ENCODE results near the gene TCF4. TPM values are rescaled to one million over a fixed set of nuclear protein-coding genes. Genes with fewer than 3 reads are reported as not detected.
A peak's percentile ranks its signal among the peaks of the same experiment; 100 is the strongest.

The TCF4 gene
- polyA plus RNA-seq, 1 of the 3 experiments (the other 2 are of a cell fraction) = 39.1 TPM

DNA sequence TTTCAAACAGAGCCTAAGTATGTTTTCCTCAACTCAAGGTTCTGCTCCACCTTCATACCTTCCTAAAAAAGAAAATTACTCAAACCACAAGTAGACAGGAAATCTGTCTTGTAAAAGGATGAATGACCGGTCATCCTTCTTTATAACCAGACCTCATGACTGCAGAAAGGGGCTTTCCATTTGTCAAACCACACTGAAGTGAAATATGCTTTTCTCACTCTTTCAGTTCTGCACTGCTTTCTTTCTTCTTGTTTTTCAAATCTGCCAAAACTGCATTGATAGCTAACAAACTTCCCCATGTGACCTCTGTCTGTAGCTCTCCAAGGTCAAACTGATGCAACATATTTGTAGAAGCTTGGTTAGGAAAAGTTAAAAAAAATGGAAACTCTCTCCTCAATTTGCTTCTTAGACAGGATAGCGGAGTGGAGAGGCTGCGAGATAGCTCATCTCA, 319.8 kb downstream of the TCF4 start:
- TF ChIP-seq, protein P1, sequence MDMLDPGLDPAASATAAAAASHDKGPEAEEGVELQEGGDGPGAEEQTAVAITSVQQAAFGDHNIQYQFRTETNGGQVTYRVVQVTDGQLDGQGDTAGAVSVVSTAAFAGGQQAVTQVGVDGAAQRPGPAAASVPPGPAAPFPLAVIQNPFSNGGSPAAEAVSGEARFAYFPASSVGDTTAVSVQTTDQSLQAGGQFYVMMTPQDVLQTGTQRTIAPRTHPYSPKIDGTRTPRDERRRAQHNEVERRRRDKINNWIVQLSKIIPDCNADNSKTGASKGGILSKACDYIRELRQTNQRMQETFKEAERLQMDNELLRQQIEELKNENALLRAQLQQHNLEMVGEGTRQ (IDR thresholded peaks at IDR 0.05; ENCODE audit: borderline replicate concordance, low read depth, low read length) = no peak
- TF ChIP-seq NRF1 (IDR thresholded peaks at IDR 0.05; ENCODE audit: low read depth, low read length) (no peak), FOXJ3 (CRISPR knock-in tag; IDR thresholded peaks at IDR 0.05) (no peak), TCF12 (IDR thresholded peaks at IDR 0.05) (peak; percentile 51; the same call in 1 of the 2 replicates), JUND (IDR thresholded peaks at IDR 0.05) (0 out of 2 replicates have a peak, but pooled peaks have one; percentile 23), POLR2AphosphoS5 (IDR thresholded peaks at IDR 0.05; ENCODE audit: low read depth, low read length) (no peak), EP300 (IDR thresholded peaks at IDR 0.05; ENCODE audit: borderline replicate concordance in 1 of 2, low read depth in 1 of 2, low read length in 1 of 2) (peak; percentile 25 to 43; a peak in 2 of 4 replicates), FOXM1 (IDR thresholded peaks at IDR 0.05; ENCODE audit: low read depth) (no peak), MEF2A (IDR thresholded peaks at IDR 0.05; ENCODE audit: borderline replicate concordance, low read depth) (peak; percentile 67; the same call in 1 of the 2 replicates)
- TF ChIP-seq, protein P2, sequence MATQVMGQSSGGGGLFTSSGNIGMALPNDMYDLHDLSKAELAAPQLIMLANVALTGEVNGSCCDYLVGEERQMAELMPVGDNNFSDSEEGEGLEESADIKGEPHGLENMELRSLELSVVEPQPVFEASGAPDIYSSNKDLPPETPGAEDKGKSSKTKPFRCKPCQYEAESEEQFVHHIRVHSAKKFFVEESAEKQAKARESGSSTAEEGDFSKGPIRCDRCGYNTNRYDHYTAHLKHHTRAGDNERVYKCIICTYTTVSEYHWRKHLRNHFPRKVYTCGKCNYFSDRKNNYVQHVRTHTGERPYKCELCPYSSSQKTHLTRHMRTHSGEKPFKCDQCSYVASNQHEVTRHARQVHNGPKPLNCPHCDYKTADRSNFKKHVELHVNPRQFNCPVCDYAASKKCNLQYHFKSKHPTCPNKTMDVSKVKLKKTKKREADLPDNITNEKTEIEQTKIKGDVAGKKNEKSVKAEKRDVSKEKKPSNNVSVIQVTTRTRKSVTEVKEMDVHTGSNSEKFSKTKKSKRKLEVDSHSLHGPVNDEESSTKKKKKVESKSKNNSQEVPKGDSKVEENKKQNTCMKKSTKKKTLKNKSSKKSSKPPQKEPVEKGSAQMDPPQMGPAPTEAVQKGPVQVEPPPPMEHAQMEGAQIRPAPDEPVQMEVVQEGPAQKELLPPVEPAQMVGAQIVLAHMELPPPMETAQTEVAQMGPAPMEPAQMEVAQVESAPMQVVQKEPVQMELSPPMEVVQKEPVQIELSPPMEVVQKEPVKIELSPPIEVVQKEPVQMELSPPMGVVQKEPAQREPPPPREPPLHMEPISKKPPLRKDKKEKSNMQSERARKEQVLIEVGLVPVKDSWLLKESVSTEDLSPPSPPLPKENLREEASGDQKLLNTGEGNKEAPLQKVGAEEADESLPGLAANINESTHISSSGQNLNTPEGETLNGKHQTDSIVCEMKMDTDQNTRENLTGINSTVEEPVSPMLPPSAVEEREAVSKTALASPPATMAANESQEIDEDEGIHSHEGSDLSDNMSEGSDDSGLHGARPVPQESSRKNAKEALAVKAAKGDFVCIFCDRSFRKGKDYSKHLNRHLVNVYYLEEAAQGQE (IDR thresholded peaks at IDR 0.05; ENCODE audit: low read depth, low read length) = 0 out of 2 replicates have a peak, but pooled peaks have one; percentile 18
- TF ChIP-seq, protein P3, sequence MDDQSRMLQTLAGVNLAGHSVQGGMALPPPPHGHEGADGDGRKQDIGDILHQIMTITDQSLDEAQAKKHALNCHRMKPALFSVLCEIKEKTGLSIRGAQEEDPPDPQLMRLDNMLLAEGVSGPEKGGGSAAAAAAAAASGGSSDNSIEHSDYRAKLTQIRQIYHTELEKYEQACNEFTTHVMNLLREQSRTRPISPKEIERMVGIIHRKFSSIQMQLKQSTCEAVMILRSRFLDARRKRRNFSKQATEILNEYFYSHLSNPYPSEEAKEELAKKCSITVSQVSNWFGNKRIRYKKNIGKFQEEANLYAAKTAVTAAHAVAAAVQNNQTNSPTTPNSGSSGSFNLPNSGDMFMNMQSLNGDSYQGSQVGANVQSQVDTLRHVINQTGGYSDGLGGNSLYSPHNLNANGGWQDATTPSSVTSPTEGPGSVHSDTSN (IDR thresholded peaks at IDR 0.05) = peak; percentile 83
- 70% methylated on average over 3 of the region's 3 CpGs for WGBS (ENCODE audit: low lambda C conversion rate)
- Histone ChIP-seq H4K20me1 (ENCODE audit: insufficient read depth) (no peaks in the 10 kb centered on the region), H3K36me3 (replicated peaks in 1 of 2; ENCODE audit: control insufficient read depth in 1 of 2, insufficient read depth in 2 of 2, low read length in 1 of 2) (peaks cover 67 to 99% of the 10 kb centered on the region in 2 experiments), H3K4me1 (ENCODE audit: control insufficient read depth in 1 of 2, insufficient read depth in 2 of 2, low read depth in 1 of 2, low read length in 1 of 2) (peaks cover 21 to 29% of the 10 kb centered on the region in 2 experiments; a peak in 3 of 4 replicates), H3F3A (replicated peaks; ENCODE audit: insufficient read depth) (peaks cover 27% of the 10 kb centered on the region), H3K9me2 (no peaks in the 10 kb centered on the region), H2AFZ (ENCODE audit: low read depth) (no peak overlapping the region), H3K4me2 (no peak overlapping the region), H3K27me3 (ENCODE audit: insufficient read depth) (no peaks in the 10 kb centered on the region), H3K79me2 (ENCODE audit: insufficient read depth) (peaks cover 40% of the 10 kb centered on the region), H3K4me3 (ENCODE audit: low read depth in 2 of 2, low read length in 1 of 2) (no peak overlapping the region), H3K9ac (no peak overlapping the region), H3K9me3 (no peaks in the 10 kb centered on the region), H3K27ac (ENCODE audit: low read depth in 2 of 2, low read length in 1 of 2) (peak overlapping the region; percentile 31 to 85)
- no peak for DNase-seq
- CTCF ChIA-PET = interaction anchor here (1.1 to 1.2 kb wide), 2 partner anchors 11 to 147 kb away, joined by 3 to 5 read pairs; no protein-coding TSS in a partner anchor
- POLR2A ChIA-PET = no interaction called here

DNA sequence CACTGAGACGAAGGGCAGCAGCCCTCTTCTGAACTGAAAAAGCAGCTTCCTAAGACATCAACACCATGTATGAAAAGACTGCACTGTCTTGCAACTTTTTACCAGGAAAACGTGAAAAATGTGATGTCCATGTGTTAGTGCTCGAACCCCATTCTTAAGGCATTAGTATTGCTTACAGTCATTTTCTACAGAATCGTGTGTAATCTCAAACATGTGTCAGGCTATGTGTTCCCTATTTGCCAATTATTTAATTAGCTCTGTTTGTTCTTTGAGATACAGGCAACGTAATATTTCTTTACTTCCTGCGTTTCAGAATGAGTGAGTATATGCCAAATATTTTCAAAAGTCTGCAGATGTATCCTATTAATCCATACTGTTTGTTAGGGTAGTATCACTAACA, 321.0 kb downstream of the TCF4 start:
- CTCF ChIA-PET = interaction anchor here (0.6 to 1.4 kb wide), 4 partner anchors 10 to 33 kb away, joined by 3 to 6 read pairs (median 4); no protein-coding TSS in a partner anchor
- POLR2A ChIA-PET = no interaction called here
- Histone ChIP-seq H3K4me3 (ENCODE audit: low read depth in 2 of 2, low read length in 1 of 2) (no peak overlapping the region), H3K4me2 (no peak overlapping the region), H3K9me2 (no peaks in the 10 kb centered on the region), H2AFZ (ENCODE audit: low read depth) (no peak overlapping the region), H3K27me3 (ENCODE audit: insufficient read depth) (no peaks in the 10 kb centered on the region), H3F3A (replicated peaks; ENCODE audit: insufficient read depth) (peaks cover 27% of the 10 kb centered on the region), H3K4me1 (ENCODE audit: control insufficient read depth in 1 of 2, insufficient read depth in 2 of 2, low read depth in 1 of 2, low read length in 1 of 2) (peaks cover 21 to 29% of the 10 kb centered on the region in 2 experiments; a peak in 3 of 4 replicates), H3K9me3 (no peaks in the 10 kb centered on the region), H4K20me1 (ENCODE audit: insufficient read depth) (no peaks in the 10 kb centered on the region), H3K9ac (no peak overlapping the region), H3K27ac (ENCODE audit: low read depth in 2 of 2, low read length in 1 of 2) (peak overlapping the region; percentile 31 to 85; a peak in 3 of 4 replicates), H3K36me3 (replicated peaks in 1 of 2; ENCODE audit: control insufficient read depth in 1 of 2, insufficient read depth in 2 of 2, low read length in 1 of 2) (peaks cover 67 to 93% of the 10 kb centered on the region in 2 experiments), H3K79me2 (ENCODE audit: insufficient read depth) (peaks cover 49% of the 10 kb centered on the region)
- DNase-seq = no peak
- WGBS (ENCODE audit: low lambda C conversion rate) = 44% methylated on average over 6 of the region's 6 CpGs
- no peak for TF ChIP-seq RFX5 (IDR thresholded peaks at IDR 0.05; ENCODE audit: low read length)
- TF ChIP-seq, protein P3 (IDR thresholded peaks at IDR 0.05) = no peak
- no peak for TF ChIP-seq NRF1 (IDR thresholded peaks at IDR 0.05; ENCODE audit: low read depth, low read length)
- no peak for TF ChIP-seq ELF1 (IDR thresholded peaks at IDR 0.05)
- no peak for TF ChIP-seq FOXM1 (IDR thresholded peaks at IDR 0.05; ENCODE audit: low read depth)
- no peak for TF ChIP-seq GABPA (IDR thresholded peaks at IDR 0.05; ENCODE audit: low read depth)
- no peak for TF ChIP-seq RAD21 (IDR thresholded peaks at IDR 0.05; ENCODE audit: low read length)
- no peak for TF ChIP-seq MXI1 (IDR thresholded peaks at IDR 0.05; ENCODE audit: low read depth, low read length)
- TF ChIP-seq, protein P4, sequence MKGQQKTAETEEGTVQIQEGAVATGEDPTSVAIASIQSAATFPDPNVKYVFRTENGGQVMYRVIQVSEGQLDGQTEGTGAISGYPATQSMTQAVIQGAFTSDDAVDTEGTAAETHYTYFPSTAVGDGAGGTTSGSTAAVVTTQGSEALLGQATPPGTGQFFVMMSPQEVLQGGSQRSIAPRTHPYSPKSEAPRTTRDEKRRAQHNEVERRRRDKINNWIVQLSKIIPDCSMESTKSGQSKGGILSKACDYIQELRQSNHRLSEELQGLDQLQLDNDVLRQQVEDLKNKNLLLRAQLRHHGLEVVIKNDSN (IDR thresholded peaks at IDR 0.05; ENCODE audit: borderline replicate concordance, low read depth) = no peak
